H1 (cell line): Measurements from ENCODE around the gene TRIP11. TPM values are rescaled to one million over a fixed set of nuclear protein-coding genes. Genes with fewer than 3 reads are reported as not detected.

Source experiments
- CTCF ChIA-PET: fragments of 300-600 bp; sonication (Branson Sonifier 250); formaldehyde crosslinking; loops from one replicate; lab custom pipeline; 2021; ENCODE audit not compliant: partially characterized antibody; lab: Charles Lee
- POLR2A ChIA-PET: fragments of 300-600 bp; sonication (Branson Sonifier 250); formaldehyde crosslinking; loops from one replicate; lab custom pipeline; 2021; ENCODE audit warnings: inconsistent platforms; ENCODE audit not compliant: partially characterized antibody; lab: Charles Lee
- DNase-seq, 2 experiments: peaks; one replicate each; pipeline versions ENCODE4 v3.0.0 to v3.0.0-alpha.2; 2010 to 2022; ENCODE audit warnings: low spot score in 2 of 2, low read depth in 1 of 2, mixed read lengths in 1 of 2
- FAIRE-seq: peaks from 2 replicates; lab custom pipeline; 2011; peaks lifted over from hg19 to GRCh38; lab: Jason Lieb, UNC
- H2AFZ ChIP-seq: 2 replicates; pipeline ENCODE4 v1.8.1; 2012; ENCODE audit warnings: low read length, inconsistent platforms
- H2AK5ac ChIP-seq: 2 replicates; pipeline ENCODE4 v1.6.1; 2013; ENCODE audit warnings: low read depth, low read length
- H2BK120ac ChIP-seq: replicated peaks from 2 replicates; pipeline ENCODE3; 2013; ENCODE audit warnings: low read depth, low read length, inconsistent platforms
- H2BK12ac ChIP-seq: 2 replicates; pipeline ENCODE4 v1.6.1; 2013; ENCODE audit warnings: low read depth, low read length
- H2BK15ac ChIP-seq: 2 replicates; pipeline ENCODE4 v1.6.1; 2013; ENCODE audit warnings: low read length
- H2BK20ac ChIP-seq: 2 replicates; pipeline ENCODE4 v1.6.1; 2013; ENCODE audit warnings: low read length
- H2BK5ac ChIP-seq: 2 replicates; pipeline ENCODE4 v1.6.1; 2013; ENCODE audit warnings: low read depth, low read length
- H3K14ac ChIP-seq: 2 replicates; pipeline ENCODE4 v1.6.1; 2013; ENCODE audit warnings: inconsistent platforms; ENCODE audit not compliant: insufficient read length
- H3K18ac ChIP-seq: 2 replicates; pipeline ENCODE4 v1.6.1; 2013; ENCODE audit warnings: low read length; ENCODE audit errors: extremely low read depth
- H3K23ac ChIP-seq: 2 replicates; pipeline ENCODE4 v1.6.1; 2013; ENCODE audit warnings: inconsistent platforms; ENCODE audit not compliant: insufficient read length
- H3K23me2 ChIP-seq: 2 replicates; pipeline ENCODE4 v1.6.1; 2013; ENCODE audit warnings: low read depth, low read length
- H3K27ac ChIP-seq: 2 replicates; pipeline ENCODE4 v1.6.1; 2011; ENCODE audit warnings: low read depth, low read length, inconsistent platforms
- H3K27me3 ChIP-seq, 4 experiments: replicated peaks in 1 of 4; 1 replicate in 1 of 4; 2 replicates in 3 of 4; pipeline versions ENCODE4 v1.6.1 to v1.8.1; 2011 to 2013; ENCODE audit warnings: low read length in 3 of 4, mild to moderate bottlenecking in 3 of 4, inconsistent platforms in 2 of 4, mixed read lengths in 2 of 4, moderate library complexity in 1 of 4; ENCODE audit not compliant: control insufficient read depth in 3 of 4, insufficient read depth in 3 of 4; ENCODE audit errors: extremely low read depth in 1 of 4
- H3K36me3 ChIP-seq, 4 experiments: 2 replicates each; pipeline versions ENCODE4 v1.6.1 to v1.8.1; 2011 to 2013; ENCODE audit warnings: mild to moderate bottlenecking in 4 of 4, low read length in 3 of 4, moderate library complexity in 2 of 4, control low read depth in 1 of 4, inconsistent platforms in 1 of 4; ENCODE audit not compliant: insufficient read depth in 4 of 4, control insufficient read depth in 2 of 4
- H3K4ac ChIP-seq: replicated peaks from 2 replicates; pipeline ENCODE3; 2013; ENCODE audit warnings: low read length, low read depth, mixed read lengths, inconsistent platforms; ENCODE audit not compliant: insufficient read length
- H3K4me1 ChIP-seq, 4 experiments: replicated peaks in 1 of 4; 1 replicate in 1 of 4; 2 replicates in 3 of 4; pipeline versions ENCODE4 v1.6.1 to v1.8.1; 2011 to 2013; ENCODE audit warnings: low read length in 3 of 4, inconsistent platforms in 2 of 4, mixed read lengths in 1 of 4; ENCODE audit not compliant: insufficient read depth in 4 of 4, control insufficient read depth in 3 of 4
- H3K4me2 ChIP-seq, 2 experiments: 2 replicates each; pipeline versions ENCODE4 v1.6.1 to v1.8.1; 2011 to 2013; ENCODE audit warnings: low read depth in 2 of 2, low read length in 2 of 2, control low read depth in 1 of 2, inconsistent platforms in 1 of 2, mild to moderate bottlenecking in 1 of 2; ENCODE audit not compliant: insufficient read depth in 1 of 2
- H3K4me3 ChIP-seq, 4 experiments: fragments of 200-600, 300-600 bp in 1 of 4; sonication (generic), shearing (Covaris generic), sonication (Bioruptor Twin) in 1 of 4; 2 replicates each; pipeline versions ENCODE4 v1.5.1 to v1.8.1; 2011 to 2016; ENCODE audit warnings: low read length in 4 of 4, low read depth in 3 of 4, control low read depth in 2 of 4, inconsistent platforms in 2 of 4, mild to moderate bottlenecking in 2 of 4, mixed read lengths in 1 of 4, moderate library complexity in 1 of 4; ENCODE audit not compliant: insufficient read depth in 2 of 4; ENCODE audit errors: extremely low read depth in 1 of 4
- H3K56ac ChIP-seq: replicated peaks from 2 replicates; pipeline ENCODE3; 2013; ENCODE audit warnings: low read depth, mild to moderate bottlenecking, mixed read lengths, low read length, inconsistent platforms; ENCODE audit not compliant: insufficient read length
- H3K79me1 ChIP-seq: 2 replicates; pipeline ENCODE4 v1.6.1; 2013; ENCODE audit warnings: low read depth, low read length, control low read depth
- H3K79me2 ChIP-seq, 2 experiments: 2 replicates each; pipeline versions ENCODE4 v1.6.1 to v1.8.1; 2012 to 2013; ENCODE audit warnings: low read length in 2 of 2, mild to moderate bottlenecking in 2 of 2, inconsistent platforms in 1 of 2; ENCODE audit not compliant: insufficient read depth in 2 of 2, control insufficient read depth in 1 of 2
- H3K9ac ChIP-seq, 4 experiments: replicated peaks in 1 of 4; 1 replicate in 1 of 4; 2 replicates in 3 of 4; pipeline versions ENCODE4 v1.6.1 to v1.8.1; 2011 to 2013; ENCODE audit warnings: low read depth in 3 of 4, low read length in 3 of 4, control low read depth in 2 of 4, mild to moderate bottlenecking in 2 of 4, moderate library complexity in 2 of 4, inconsistent platforms in 1 of 4; ENCODE audit errors: extremely low read depth in 1 of 4
- H3K9me3 ChIP-seq, 2 experiments: 2 replicates each; pipeline versions ENCODE4 v1.6.1 to v1.8.1; 2012 to 2013; ENCODE audit warnings: mild to moderate bottlenecking in 2 of 2, moderate library complexity in 2 of 2, control low read depth in 1 of 2, inconsistent platforms in 1 of 2, low read depth in 1 of 2, low read length in 1 of 2, mixed read lengths in 1 of 2; ENCODE audit not compliant: insufficient read depth in 2 of 2
- H4K20me1 ChIP-seq, 2 experiments: replicated peaks in 1 of 2; 2 replicates each; pipeline versions ENCODE3 to v1.8.1; 2011 to 2013; ENCODE audit warnings: inconsistent platforms in 2 of 2, low read length in 2 of 2, mild to moderate bottlenecking in 1 of 2; ENCODE audit not compliant: insufficient read depth in 2 of 2, control insufficient read depth in 1 of 2
- H4K5ac ChIP-seq: 2 replicates; pipeline ENCODE4 v1.6.1; 2013; ENCODE audit warnings: low read length, low read depth, mixed read lengths, inconsistent platforms; ENCODE audit not compliant: insufficient read length
- H4K8ac ChIP-seq: 2 replicates; pipeline ENCODE4 v1.8.0; 2013; ENCODE audit warnings: mild to moderate bottlenecking, moderate library complexity, low read length, inconsistent platforms; ENCODE audit not compliant: insufficient read depth; ENCODE audit errors: extremely low read depth
- H4K91ac ChIP-seq: replicated peaks from 2 replicates; pipeline ENCODE3; 2013; ENCODE audit warnings: low read length, mixed read lengths, inconsistent platforms; ENCODE audit not compliant: insufficient read length
- BCL11A ChIP-seq, 2 experiments: IDR thresholded peaks; one replicate each; pipeline ENCODE4 v1.6.1; 2011; ENCODE audit warnings: low read depth in 2 of 2, low read length in 2 of 2, mild to moderate bottlenecking in 2 of 2
- CBX5 ChIP-seq: fragments of 300-800, 300-1000 bp; sonication (generic); IDR thresholded peaks from 2 replicates; pipeline ENCODE4 v1.7.1; 2016; ENCODE audit warnings: antibody characterized with exemption, low read length, low read depth
- CHD2 ChIP-seq: IDR thresholded peaks from 2 replicates; pipeline ENCODE4 v1.6.1; 2012; ENCODE audit warnings: low read length, improper control_type of control experiment
- GTF2F1 ChIP-seq: IDR thresholded peaks from 2 replicates; pipeline ENCODE4 v1.6.1; 2012; ENCODE audit warnings: low read depth, low read length, improper control_type of control experiment, borderline replicate concordance
- JUND ChIP-seq: IDR thresholded peaks from 2 replicates; pipeline ENCODE4 v1.6.1; 2011; ENCODE audit warnings: mild to moderate bottlenecking, improper control_type of control experiment, low read length
- MAFK ChIP-seq: IDR thresholded peaks from 2 replicates; pipeline ENCODE4 v1.6.1; 2012; ENCODE audit warnings: low read depth, mild to moderate bottlenecking, improper control_type of control experiment, low read length
- POLR2AphosphoS5 ChIP-seq: IDR thresholded peaks from 2 replicates; pipeline ENCODE4 v1.6.1; 2011; ENCODE audit warnings: low read depth, low read length
- SIX5 ChIP-seq: IDR thresholded peaks from 2 replicates; pipeline ENCODE4 v1.6.1; 2011; ENCODE audit warnings: mild to moderate bottlenecking, low read depth, low read length
- SP4 ChIP-seq: IDR thresholded peaks from 2 replicates; pipeline ENCODE4 v1.6.1; 2012; ENCODE audit warnings: low read length, inconsistent platforms
- TCF12 ChIP-seq: IDR thresholded peaks from 2 replicates; pipeline ENCODE4 v1.6.1; 2011; ENCODE audit warnings: low read depth, mild to moderate bottlenecking, low read length
- WGBS, 2 experiments: shearing (Covaris generic) in 1 of 2; methylation state at CpG; one replicate each; pipeline versions ENCODE4 v1.1.6 to v1.1.7; 2013 to 2015; ENCODE audit warnings: low lambda C conversion rate in 2 of 2, mixed read lengths in 2 of 2, inconsistent platforms in 1 of 2, low coverage in 1 of 2, missing lambda C conversion rate in 1 of 2; ENCODE audit not compliant: insufficient replicate concordance in 2 of 2, insufficient coverage in 1 of 2, insufficient read length in 1 of 2; ENCODE audit errors: extremely low coverage in 1 of 2, missing lambda C conversion rate in 1 of 2; 5-methylcytosine and 5-hydroxymethylcytosine counted together
- polyA plus RNA-seq, 7 experiments: library from polyadenylated mRNA; depleted of rRNA in 3 of 7; stranded (reverse) in 5 of 7; unstranded in 2 of 7; fragments of >200 nt in 5 of 7; fragments of 200-250 nt in 2 of 7; gene quantifications; 1 replicate in 5 of 7; 2 replicates in 1 of 7; 4 replicates in 1 of 7; pipeline versions ENCODE4 v1.2.1 to v1.2.3, GENCODE V29; 2011 to 2013; ENCODE audit warnings: missing spikeins in 2 of 7, mixed read lengths in 2 of 7
- total RNA-seq: library from RNA; stranded (reverse); fragmentation: NEBNext Ultra II Directional; extraction: Animal tissue kit (Norgen Biotek cat#: 25700); gene quantifications from 2 replicates; pipeline ENCODE4 v1.2.1, GENCODE V29; 2021

TRIP11 gene
- total and polyA plus RNA-seq, 2 of the 8 experiments (the other 6 are each of a cell fraction or from before 2014, with no cell fraction given), result 3.3 to 30.4 TPM

GRCh38 chr14:91964011-91964410, 75.8 kb downstream of the TRIP11 start:
- CTCF ChIA-PET, result interaction anchor here (0.9 to 1.2 kb wide), 4 partner anchors 9 to 106 kb away, joined by 3 to 4 read pairs (median 3); no protein-coding TSS in a partner anchor
- TF ChIP-seq GTF2F1, result no peak
- TF ChIP-seq CHD2, result no peak
- TF ChIP-seq MAFK, result no peak
- no peak for TF ChIP-seq SP4
- TF ChIP-seq JUND, result no peak
- no peak for TF ChIP-seq POLR2AphosphoS5
- no peak for TF ChIP-seq TCF12
- no peak for TF ChIP-seq CBX5
- no peak for TF ChIP-seq SIX5
- no peak for TF ChIP-seq BCL11A (IDR thresholded peaks at IDR 0.05; ENCODE audit: low read depth in 2 of 2, low read length in 2 of 2)
- TF ChIP-seq, all 59 proteins: peak for 0
- H3K4me2 ChIP-seq, result no peak overlapping the region
- H3K9me3 ChIP-seq, result no peaks in the 10 kb centered on the region
- no peak overlapping the region for H4K8ac ChIP-seq
- no peak overlapping the region for H3K27ac ChIP-seq
- H3K56ac ChIP-seq, result no peak overlapping the region
- no peak for FAIRE-seq
- no peaks in the 10 kb centered on the region for H3K27me3 ChIP-seq
- no peak overlapping the region for H4K91ac ChIP-seq
- POLR2A ChIA-PET, result interaction anchor here (0.6 to 1.1 kb wide), 3 partner anchors 17 to 468 kb away, joined by 3 read pairs; partner anchors contain the start of genes FBLN5 and PPP4R3A
- no peak overlapping the region for H2AK5ac ChIP-seq
- H2BK5ac ChIP-seq, result no peak overlapping the region
- DNase-seq, result no peak
- H3K14ac ChIP-seq, result no peak overlapping the region
- no peak overlapping the region for H2BK15ac ChIP-seq
- no peak overlapping the region for H4K5ac ChIP-seq
- no peaks in the 10 kb centered on the region for H3K79me2 ChIP-seq
- no peak overlapping the region for H3K4ac ChIP-seq
- no peaks in the 10 kb centered on the region for H3K79me1 ChIP-seq
- H3K23ac ChIP-seq, result no peak overlapping the region
- peaks cover 0 to 2% (median 0%) of the 10 kb centered on the region in 4 experiments; a peak in 2 of 7 replicates for H3K4me1 ChIP-seq
- H2BK12ac ChIP-seq, result no peak overlapping the region
- no peak overlapping the region for H3K18ac ChIP-seq
- H2BK20ac ChIP-seq, result no peak overlapping the region
- H2AFZ ChIP-seq, result no peak overlapping the region
- H4K20me1 ChIP-seq, result no peaks in the 10 kb centered on the region
- WGBS, 2 experiments, result 85% methylated on average over 1 of the region's 1 CpG; no CpG with 5 or more reads in 1 of the 2 experiments
- H3K23me2 ChIP-seq, result no peaks in the 10 kb centered on the region
- no peak overlapping the region for H3K9ac ChIP-seq
- peaks cover 0 to 11% (median 2%) of the 10 kb centered on the region in 4 experiments; a peak in 4 of 8 replicates for H3K36me3 ChIP-seq
- no peak overlapping the region for H2BK120ac ChIP-seq
- H3K4me3 ChIP-seq, result no peak overlapping the region
